AG04450 (cell line): ENCODE results near the gene SLC51B. TPM values are rescaled to one million over a fixed set of nuclear protein-coding genes. Genes with fewer than 3 reads are reported as not detected.
A peak's percentile ranks its signal among the peaks of the same experiment; 100 is the strongest.

ENCODE experiments used
- CTCF ChIA-PET: fragments of 300-600, 350-600 bp; formaldehyde crosslinking; extraction: SDS; loops from one replicate; lab custom pipeline; 2022; ENCODE audit warnings: antibody characterized with exemption, inconsistent platforms; lab: Charles Lee
- POLR2A ChIA-PET: fragments of 350-600 bp; formaldehyde crosslinking; extraction: SDS; loops from one replicate; lab custom pipeline; 2021; ENCODE audit warnings: antibody characterized with exemption, inconsistent platforms; lab: Yijun Ruan, JAX
- DNase-seq: peaks from one replicate; pipeline ENCODE4 v3.0.0-alpha.2; 2011; ENCODE audit warnings: low read depth, low spot score
- H3K27ac ChIP-seq: one replicate; pipeline ENCODE4 v1.5.1; 2012; ENCODE audit warnings: low read depth, low read length, control low read depth
- H3K27me3 ChIP-seq: one replicate; pipeline ENCODE4 v1.6.0; 2012; ENCODE audit warnings: low read length; ENCODE audit not compliant: control insufficient read depth, insufficient read depth
- H3K4me3 ChIP-seq: 2 replicates; pipeline ENCODE4 v1.5.1; 2011; ENCODE audit warnings: mild to moderate bottlenecking, low read depth, low read length, control low read depth
- H3K9me3 ChIP-seq: 2 replicates; pipeline ENCODE4 v1.5.1; 2012; ENCODE audit warnings: low read length; ENCODE audit not compliant: control insufficient read depth, insufficient read depth
- polyA plus RNA-seq: library from polyadenylated mRNA; depleted of rRNA; stranded (reverse); fragments of >200 nt; gene quantifications from 2 replicates; pipeline ENCODE4 v1.2.3, GENCODE V29; 2011
- TF ChIP-seq, protein P1 (sequence below): IDR thresholded peaks from 2 replicates; pipeline ENCODE4 v1.5.1; 2011; ENCODE audit warnings: low read depth, low read length, control low read depth, inconsistent platforms

Gene SLC51B
- polyA plus RNA-seq, 1 experiment = 0.61 TPM

- no peak for DNase-seq
Observed at GRCh38 chr15:65086680-65087111, 41.5 kb downstream of the SLC51B start.

DNA sequence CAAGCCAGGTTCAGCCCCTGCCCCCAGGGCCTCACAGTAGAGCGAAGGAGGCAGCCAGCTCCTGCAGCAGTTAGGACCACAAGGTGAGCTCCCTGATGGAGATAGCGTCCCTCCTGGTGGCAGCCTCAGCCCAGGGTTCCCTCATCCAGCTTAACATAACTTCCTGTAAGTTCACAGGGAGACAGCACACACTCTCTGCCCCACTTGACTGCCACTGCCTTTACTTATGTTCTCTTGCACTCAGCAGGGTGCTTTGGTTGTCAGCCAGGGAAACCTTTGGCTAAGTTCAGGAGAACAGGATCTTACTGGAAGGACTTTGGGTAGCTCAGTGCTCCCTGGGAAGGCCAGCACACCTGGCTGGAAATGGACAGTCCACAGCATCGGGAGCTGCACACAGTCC is 42.2 kb downstream of the SLC51B start:
- DNase-seq = no peak

More at GRCh38 chr15:65086680-65087111, 41.5 kb downstream of the SLC51B start:
- peaks cover 18% of the 10 kb centered on the region for H3K27me3 ChIP-seq
- CTCF ChIA-PET = interaction anchor here (0.9 to 6.6 kb wide), 6 partner anchors 9 to 53 kb away, joined by 3 to 39 read pairs (median 6); no protein-coding TSS in a partner anchor
- H3K27ac ChIP-seq = no peak overlapping the region
- TF ChIP-seq, protein P1, sequence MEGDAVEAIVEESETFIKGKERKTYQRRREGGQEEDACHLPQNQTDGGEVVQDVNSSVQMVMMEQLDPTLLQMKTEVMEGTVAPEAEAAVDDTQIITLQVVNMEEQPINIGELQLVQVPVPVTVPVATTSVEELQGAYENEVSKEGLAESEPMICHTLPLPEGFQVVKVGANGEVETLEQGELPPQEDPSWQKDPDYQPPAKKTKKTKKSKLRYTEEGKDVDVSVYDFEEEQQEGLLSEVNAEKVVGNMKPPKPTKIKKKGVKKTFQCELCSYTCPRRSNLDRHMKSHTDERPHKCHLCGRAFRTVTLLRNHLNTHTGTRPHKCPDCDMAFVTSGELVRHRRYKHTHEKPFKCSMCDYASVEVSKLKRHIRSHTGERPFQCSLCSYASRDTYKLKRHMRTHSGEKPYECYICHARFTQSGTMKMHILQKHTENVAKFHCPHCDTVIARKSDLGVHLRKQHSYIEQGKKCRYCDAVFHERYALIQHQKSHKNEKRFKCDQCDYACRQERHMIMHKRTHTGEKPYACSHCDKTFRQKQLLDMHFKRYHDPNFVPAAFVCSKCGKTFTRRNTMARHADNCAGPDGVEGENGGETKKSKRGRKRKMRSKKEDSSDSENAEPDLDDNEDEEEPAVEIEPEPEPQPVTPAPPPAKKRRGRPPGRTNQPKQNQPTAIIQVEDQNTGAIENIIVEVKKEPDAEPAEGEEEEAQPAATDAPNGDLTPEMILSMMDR = peak; percentile 32; the same call in 1 of the 2 replicates
- H3K9me3 ChIP-seq = no peaks in the 10 kb centered on the region
- no peak overlapping the region for H3K4me3 ChIP-seq
- POLR2A ChIA-PET = interaction anchor here (3.3 kb wide), 1 partner anchor 18 kb away, joined by 23 read pairs; the partner anchor contains the start of gene RASL12

GRCh38 chr15:65087873-65088642 is 42.9 kb downstream of the SLC51B start:
- POLR2A ChIA-PET = interaction anchor here (3.3 kb wide), 1 partner anchor 19 kb away, joined by 23 read pairs; the partner anchor contains the start of gene RASL12
- TF ChIP-seq, protein P1 = no peak
- CTCF ChIA-PET = interaction anchor here (1.0 to 6.6 kb wide), 5 partner anchors 13 to 54 kb away, joined by 3 to 39 read pairs (median 10); no protein-coding TSS in a partner anchor
- Histone ChIP-seq H3K9me3 (no peaks in the 10 kb centered on the region), H3K27me3 (peaks cover 11% of the 10 kb centered on the region), H3K4me3 (no peak overlapping the region), H3K27ac (no peak overlapping the region)
- DNase-seq = no peak

More for the DNA sequence above, 42.2 kb downstream of the SLC51B start:
- ChIA-PET POLR2A (interaction anchor here (3.3 kb wide), 1 partner anchor 18 kb away, joined by 23 read pairs; the partner anchor contains the start of gene RASL12), CTCF (interaction anchor here (1.0 to 6.6 kb wide), 5 partner anchors 15 to 54 kb away, joined by 3 to 39 read pairs (median 7); no protein-coding TSS in a partner anchor)
- Histone ChIP-seq H3K27me3 (peaks cover 11% of the 10 kb centered on the region), H3K9me3 (no peaks in the 10 kb centered on the region), H3K4me3 (no peak overlapping the region), H3K27ac (no peak overlapping the region)
- TF ChIP-seq, protein P1 = no peak

- TF ChIP-seq, protein P1 = no peak
- Histone ChIP-seq H3K9me3 (no peaks in the 10 kb centered on the region), H3K4me3 (no peak overlapping the region), H3K27me3 (peaks cover 11% of the 10 kb centered on the region), H3K27ac (no peak overlapping the region)
- ChIA-PET CTCF (interaction anchor here (2.1 kb wide), 1 partner anchor 13 kb away, joined by 10 read pairs; no protein-coding TSS in a partner anchor), POLR2A (interaction anchor here (3.3 kb wide), 1 partner anchor 20 kb away, joined by 23 read pairs; the partner anchor contains the start of gene RASL12)
- DNase-seq = no peak
Observed at GRCh38 chr15:65088643-65089021, 43.4 kb downstream of the SLC51B start.
